G401 (cell line): ENCODE measurements around the gene SHISAL1. TPM values are rescaled to one million over a fixed set of nuclear protein-coding genes. Genes with fewer than 3 reads are reported as not detected.

ENCODE experiments used
- DNase-seq: peaks from one replicate; pipeline ENCODE4 v3.0.0-alpha.2; 2015; ENCODE audit warnings: low spot score
- in situ Hi-C: cut with HindIII; loops from 2 replicates; pipeline ENCODE4 v1.10.0; 2016; ENCODE audit warnings: low sequenced_read_pairs, mixed read lengths
- total RNA-seq: library from RNA; depleted of rRNA; stranded (reverse); fragments of >200 nt; shearing (Covaris generic); gene quantifications from 2 replicates; pipeline ENCODE4 v1.2.3, GENCODE V29; 2014

Gene SHISAL1
- total RNA-seq, 1 experiment from 2014 or later, result 0.10 TPM

DNA sequence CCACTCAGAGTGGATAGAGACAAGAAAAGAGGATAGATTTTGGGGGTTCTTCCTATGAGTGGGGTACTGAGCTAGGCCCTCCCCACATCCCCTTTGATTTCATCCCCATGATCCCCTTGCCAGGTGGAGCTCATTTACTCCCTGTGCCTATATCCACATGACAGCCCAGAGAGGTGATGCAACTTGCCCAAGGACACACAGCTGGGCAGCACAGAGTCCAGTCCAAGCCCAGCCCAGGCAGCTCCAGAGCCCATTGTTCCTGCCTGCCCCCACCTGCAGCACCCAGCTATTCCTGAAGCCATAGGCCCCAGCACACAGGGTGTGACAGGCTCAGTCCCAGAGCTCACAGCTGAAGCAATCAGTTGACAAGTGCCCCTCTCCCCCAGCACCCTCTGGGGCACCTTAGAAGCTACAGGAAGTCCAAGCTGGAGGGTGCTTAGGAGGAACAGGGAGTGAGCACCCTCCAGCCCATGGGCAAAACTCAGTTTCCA lies 41.7 kb downstream of the SHISAL1 start:
- in situ Hi-C loops, result no loop called here

DNA sequence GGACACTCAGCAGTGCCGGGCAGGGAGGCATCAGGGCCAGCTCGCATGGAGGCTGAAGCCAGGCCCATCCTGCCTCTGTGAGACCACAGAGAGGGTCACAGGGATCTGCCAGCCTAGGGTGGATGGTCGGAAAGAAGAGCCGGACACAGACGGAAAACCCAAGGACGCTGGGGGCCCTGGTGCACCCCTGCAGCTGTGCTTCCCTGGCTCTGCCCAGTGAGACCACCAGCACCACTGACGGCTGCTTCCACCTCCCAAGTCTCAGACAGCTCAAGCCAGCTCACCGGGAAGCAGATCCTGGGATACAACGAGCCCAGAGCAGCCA lies 42.2 kb downstream of the SHISAL1 start:
- DNase-seq, result no peak
- in situ Hi-C loops, result no loop called here

More for the DNA sequence above, 41.7 kb downstream of the SHISAL1 start:
- DNase-seq, result no peak

DNA sequence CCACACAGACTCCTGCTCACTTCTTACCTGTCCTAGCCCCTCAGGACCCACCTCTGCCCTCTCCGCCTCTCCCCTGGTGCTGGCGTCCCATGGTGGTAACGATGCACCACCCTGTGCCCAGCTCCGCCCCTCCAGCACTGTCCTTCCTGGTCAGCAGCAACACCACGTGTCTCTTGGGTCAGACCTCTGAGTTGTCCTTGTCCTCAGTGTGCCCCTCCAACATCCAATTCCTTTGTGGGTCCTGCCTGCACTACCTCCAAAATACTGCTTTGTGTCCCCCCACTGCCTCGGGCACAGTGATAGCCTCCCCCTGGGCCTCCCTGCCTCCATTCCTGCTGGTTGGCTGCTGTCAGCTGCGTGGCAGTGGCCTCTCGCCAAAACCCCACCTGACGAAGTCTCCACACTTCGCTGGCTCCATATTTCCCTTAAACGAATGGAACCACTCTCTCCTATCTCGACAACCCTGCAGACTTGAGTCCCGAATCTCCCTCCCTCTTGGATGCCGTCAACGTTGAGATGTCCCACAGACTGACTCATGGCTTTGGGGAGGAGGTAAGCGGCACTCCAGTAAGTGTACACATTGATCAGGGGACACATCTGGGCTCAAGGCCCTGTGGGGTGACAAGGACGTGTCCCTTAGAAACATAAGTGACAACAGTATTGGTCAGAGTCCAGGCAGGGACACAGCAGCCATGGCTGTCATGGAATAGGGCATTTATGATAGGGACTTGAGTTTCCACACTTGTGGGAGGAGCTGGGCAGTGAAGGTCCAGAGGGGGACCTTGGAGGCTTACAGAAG lies 42.8 kb downstream of the SHISAL1 start:
- in situ Hi-C loops, result no loop called here
- no peak for DNase-seq

DNA sequence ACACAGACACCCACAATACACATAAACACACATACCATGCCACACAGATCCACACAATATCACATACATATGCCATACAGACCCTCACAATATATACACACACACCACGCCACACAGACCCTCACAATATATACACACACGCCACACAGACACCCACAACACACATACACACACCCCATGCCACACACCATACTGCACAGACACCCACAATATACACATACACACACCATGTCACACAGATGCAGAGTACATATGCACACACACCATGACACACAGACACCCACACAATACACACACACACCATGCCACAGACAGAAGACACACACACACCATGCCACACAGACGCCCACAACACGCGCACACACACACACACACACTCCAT lies 43.6 kb downstream of the SHISAL1 start:
- in situ Hi-C loops, result no loop called here
- no peak for DNase-seq

DNA sequence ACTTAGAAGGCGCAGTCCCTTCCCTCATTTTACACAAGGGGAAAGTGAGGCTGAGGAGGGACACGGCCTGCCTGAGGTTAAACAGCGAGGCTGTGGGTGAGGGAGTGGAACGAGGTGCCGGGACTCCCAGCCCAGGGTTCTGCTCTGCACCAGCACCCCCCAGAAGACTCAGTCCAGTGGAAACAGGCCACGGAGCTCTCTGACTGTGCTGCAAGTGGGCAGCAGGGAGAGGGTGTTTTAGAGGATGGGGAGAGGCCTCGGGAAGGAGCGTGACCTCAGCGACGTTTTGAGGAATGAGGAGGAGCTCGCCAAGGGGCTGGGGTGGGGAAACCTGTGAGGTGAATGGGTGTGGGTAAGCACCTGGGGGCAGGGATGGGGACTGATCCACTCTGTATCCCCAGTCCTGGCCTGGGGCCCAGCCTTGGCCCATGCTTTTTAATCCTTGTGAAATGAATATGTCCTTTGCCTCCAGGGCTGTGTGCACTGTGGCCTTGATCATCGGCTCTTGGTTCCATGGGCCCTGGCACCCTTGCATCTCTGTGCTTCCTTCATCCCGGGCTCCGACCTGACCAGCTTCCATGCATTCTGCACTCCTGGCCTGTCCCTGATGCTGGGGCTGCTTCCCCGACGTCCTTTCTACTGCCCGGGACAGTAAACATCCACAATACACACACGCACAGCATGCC lies 44.2 kb downstream of the SHISAL1 start:
- DNase-seq, result no peak
- in situ Hi-C loops, result no loop called here

DNA sequence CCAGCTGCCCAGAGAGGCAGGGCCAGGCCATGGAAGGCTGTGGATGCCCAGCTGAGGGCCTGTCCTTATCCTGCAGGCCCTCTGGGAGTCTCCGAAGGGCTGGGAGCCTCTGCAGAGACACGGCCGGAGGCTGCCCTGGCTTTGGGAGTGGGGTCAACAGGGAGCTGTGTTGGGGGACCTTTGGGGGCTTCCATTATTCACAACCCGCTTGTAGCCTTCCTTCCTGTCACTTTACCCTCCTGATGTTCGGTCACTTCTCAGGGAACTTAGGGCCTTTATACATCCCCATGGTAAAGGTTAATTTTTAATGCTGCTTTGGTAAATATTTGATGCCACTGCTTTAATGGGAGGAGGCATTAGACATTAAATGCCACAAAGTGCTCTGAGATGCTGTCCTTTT lies 44.9 kb downstream of the SHISAL1 start:
- in situ Hi-C loops, result no loop called here
- DNase-seq, result no peak

DNA sequence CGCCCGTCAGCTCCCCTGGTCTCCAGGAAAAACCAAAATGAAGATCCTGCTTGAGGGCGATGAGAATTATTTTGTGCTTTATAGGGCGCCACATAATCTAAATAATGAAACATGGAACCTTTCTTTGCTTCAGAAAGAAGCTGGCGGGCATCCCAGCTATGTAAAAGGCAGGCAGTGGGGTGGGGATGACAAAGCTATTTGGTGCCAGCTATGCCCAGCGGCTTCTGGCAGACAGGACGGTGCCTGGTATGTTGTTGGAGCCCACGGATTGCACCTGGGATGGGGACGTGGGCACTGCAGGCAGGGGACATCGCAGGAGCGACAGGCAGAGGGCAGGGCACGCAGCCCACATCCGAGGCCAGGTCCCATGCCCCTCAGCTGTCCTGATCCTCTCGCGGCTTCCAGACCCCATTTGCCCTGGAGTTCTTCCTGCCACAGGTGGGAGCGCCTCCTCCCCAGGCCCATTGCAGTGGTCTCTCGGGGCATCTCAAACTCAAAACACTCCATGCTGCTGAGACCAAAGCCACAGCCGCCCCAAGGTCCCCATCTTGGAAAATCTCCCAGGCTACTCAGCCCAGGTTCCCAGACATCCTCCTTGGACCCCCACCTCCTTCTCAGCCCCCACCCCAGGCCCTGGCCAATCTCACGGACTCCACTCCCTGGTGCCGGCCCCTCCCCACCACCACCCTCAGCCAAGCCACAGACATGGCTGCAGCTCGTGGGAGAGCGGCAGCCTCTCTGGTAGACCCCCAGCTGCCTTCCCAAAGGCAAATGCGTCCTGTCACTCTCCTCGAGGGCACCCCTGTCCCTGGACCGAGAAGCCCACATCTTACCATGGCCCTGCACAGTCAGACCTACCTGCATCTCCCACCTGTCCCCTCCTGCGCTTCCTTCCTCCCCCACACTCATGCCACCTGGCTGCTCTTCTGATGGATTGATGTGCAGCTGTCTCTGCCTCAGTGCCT lies 45.7 kb downstream of the SHISAL1 start:
- peak; percentile 8 for DNase-seq
- in situ Hi-C loops, result no loop called here

DNA sequence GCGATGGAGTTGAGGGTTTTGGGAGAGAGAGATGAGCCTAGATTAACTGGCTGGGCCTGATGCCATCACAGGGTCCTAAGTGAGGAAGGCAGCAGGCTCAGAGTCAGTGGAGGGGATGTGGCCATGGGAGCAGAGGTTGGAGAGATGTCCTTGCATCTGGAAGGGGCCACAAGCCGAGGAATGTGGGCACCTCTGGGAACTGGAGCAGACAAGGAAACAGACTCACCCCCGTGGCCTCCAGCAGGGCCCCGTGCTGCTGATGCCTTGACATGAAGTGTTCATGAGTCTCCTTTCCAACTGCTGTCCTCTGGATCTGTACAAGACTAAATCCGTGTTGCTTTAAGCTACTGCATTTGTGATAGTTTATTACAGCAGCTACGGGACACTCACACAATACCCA lies 49.2 kb downstream of the SHISAL1 start:
- DNase-seq, result no peak
- in situ Hi-C loops, result no loop called here

DNA sequence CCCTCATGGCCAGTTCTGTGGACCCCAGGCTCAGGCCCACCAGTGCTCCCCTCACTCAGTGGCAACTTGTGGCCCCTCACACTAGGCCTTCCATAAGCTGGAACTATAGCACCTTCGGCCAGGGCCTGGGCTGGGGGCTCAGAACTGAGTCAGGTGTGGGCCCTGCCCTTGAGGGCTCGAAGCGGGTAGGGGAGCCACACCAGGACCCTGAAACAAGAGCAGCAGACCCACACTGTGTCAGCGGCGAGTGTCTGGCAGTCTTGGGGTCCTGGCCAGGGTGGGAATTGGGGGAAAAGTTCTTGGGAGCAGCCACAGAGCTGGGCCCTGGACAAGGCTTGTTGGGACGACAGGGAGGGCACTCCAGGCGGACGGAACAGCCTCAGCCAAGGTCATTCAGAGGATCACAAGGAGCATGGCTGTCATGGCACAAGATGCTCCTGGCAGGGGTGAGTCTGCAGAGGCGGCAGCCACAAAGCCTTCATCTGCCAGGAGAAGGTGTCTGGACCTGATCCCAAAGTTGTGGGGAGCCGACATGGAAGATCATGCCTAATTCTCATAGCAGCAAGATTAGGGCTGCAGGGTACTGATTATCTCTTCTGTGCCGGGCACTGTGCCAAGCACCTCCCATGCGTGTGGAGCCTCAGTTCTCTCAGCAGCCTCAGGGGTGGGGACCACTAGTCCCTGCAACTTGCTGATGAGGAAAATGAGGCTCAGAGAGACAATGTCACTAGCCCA lies 50.7 kb downstream of the SHISAL1 start:
- DNase-seq, result no peak
- in situ Hi-C loops, result no loop called here

DNA sequence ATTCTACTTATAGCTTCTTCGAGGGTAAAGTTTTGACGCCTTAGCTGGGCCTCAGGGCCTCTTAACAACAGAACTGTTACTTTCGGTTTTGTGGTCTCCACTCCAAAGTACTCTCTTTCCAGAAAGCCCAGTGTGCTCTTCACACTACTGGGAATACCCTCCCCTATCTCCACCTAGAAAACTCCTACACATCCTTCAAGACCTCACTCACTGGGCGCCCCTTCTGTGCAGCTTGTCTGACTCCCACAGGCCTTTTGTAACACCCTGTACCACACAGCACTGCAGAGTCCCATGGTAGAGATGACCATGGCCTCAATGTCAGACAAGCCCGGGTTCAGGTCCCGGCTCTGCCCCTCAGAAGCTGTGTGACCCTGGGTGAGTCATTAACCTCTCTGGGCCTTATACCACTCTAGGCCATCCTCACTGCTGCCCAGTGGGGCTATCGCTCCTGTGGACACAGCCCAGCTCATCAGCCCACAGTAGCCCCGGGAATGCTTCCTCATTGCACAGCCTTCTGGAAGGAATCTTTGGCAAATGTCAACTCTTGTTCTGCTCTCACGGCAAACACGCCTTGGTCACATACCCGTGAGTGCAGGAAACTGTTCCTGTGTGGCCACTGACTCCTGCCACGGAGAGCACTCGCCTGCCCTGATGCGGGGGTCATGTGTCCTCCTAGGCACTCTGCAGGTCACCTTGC lies 51.4 kb downstream of the SHISAL1 start:
- in situ Hi-C loops, result no loop called here
- no peak for DNase-seq

DNA sequence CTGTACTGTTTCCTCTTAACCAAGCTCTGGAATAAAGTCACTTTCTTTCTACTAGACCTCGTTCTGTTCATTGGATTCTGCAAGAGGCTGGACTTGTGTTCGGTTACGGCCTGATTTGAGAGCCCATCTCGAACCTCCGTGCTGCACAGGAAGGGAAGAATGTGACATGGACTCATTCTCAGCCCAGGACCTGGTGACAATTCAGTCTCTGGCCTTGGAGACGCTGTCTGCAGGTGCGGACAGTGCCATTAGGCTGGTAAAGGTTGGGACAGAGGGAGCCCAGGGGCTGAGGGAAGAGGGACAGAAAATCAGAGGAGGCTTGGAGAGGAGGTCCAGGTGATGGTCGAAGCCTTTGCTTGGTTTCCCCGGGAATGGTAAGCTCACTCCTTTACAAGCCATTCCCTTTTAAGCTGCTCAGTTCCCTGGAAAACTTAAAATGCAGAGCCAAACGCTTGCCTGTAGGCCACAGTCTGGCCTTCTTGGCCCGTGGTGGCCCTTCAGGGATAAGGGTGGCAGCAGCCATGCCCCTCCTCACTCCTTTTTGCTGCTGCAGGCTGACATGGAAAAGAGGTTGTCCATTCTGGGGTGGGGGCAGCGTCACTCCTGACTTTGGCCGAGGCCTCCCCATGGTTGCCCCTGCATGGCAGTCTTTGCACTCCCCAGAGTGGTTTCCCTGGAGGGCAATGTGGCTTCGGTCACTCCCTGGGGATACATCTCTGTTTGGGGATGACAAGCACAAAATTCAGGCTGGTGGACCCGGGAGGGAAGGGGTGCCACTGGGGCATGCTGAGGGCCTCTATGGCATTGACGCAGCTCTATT lies 52.3 kb downstream of the SHISAL1 start:
- in situ Hi-C loops, result no loop called here
- no peak for DNase-seq

DNA sequence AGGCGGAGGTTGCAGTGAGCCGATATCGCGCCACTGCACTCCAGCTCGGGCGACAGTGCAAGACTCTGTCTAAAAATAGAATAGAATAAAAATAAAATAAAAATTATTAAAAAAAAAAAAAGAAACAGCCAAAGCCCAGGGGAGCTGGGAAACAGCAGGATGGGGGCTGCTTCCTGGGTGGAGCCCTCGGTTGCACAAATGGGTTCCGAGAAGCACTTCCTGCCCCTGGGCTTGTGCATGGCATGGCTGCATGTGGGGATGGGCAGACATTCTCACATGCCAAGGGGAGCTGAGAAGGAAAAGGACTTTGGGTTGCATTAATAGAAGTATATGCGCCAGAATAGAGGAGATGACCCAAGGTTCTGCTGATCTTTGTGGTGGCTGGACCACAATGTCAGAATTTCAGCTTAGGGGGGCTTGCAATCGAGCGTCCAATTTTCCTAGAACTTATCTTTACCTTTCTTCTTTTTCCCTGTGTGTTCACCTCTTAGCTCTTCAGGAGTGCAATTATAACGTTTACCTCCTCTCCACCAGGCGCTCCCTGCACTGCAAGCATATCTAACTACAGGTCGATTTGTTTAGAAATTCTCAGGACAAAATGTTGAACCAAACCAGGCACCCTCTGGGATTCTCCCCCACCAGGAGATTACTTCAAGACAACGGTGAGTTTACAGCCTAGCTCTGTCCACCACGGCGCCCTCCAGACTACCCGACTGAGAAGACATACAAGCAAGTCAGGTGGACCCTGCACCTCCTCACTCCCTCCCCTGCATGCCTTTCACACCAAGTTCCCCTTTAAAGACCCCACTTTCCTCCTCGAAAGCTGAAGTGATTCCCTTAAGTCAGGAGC lies 53.2 kb downstream of the SHISAL1 start:
- in situ Hi-C loops, result no loop called here
- DNase-seq, result no peak

DNA sequence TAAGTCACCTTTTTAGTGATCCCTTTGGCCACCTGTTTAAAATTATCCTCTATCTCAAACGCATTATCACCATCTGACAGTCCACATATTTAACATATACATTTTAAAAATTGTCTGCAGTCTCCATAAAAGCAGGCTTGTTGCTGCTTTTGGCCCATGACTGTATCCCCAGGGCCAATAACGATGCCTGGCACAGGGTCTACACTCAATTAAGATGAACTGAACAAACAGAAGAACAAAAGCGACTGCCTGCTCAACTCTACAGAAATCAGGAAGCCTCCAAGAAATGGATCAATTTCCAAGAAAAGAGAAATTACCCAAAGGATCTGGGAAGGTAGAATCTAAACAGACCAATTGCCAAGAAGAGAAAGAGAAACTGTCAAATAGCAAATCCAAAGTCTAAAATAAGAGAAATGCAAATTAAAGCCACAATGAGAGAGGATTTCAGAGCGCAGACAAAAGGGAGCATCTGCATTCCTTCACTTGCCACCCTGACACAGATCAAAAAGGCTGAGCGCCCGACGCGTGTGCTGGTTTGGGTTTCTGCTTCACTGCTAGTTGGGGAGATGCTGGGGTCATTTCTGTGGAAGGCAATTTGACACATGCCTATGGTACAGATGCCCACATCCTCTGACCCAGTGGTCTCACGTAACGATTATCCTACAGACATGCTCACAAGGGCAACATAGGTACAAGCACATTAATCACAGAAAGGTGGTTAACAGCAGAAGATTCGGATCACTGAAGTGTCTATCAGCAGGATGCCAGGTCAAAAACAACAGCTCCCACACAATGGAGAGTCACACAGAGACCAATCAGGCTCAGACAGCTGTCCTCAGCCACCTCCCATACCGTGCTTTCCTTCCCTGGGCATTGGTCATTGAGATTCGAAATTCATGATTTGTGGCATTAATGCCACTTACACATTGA lies 55.9 kb downstream of the SHISAL1 start:
- in situ Hi-C loops, result no loop called here
- DNase-seq, result no peak

DNA sequence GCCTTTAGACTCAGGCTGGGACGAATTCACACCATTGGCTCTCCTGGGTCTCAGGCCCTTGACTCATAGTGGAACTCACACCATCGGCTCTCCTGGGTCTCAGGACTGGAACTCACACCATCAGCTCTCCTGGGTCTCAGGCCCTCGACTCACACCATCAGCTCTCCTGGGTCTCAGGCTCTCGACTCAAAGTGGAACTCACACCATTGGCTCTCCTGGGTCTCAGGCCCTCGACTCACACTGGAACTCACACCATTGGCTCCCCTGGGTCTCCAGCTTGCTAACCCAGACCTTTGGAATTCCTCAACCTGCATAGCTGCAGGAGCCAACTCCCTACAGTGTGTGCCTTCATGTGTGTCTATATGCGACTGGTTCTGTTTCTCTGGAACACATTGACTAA lies 56.7 kb downstream of the SHISAL1 start:
- in situ Hi-C loops, result no loop called here
- no peak for DNase-seq

DNA sequence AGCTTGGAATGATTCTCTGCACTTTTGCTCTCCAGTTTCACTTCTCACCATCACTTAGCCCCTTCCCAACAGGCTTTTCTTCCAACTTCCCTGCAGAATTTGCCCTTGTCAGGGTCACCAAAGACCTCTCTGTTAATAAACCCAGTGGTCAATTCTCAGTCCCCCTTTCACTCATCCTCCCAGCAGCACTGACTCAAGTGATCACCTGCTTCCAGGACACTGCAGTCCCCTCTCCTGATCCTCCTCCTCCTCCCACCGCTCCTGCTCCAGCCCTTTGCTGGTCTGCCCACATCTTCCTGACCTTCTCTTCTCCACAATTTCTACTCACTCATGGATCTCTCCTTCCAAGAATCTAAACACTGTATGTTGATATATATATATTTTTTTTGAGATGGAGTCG lies 57.9 kb downstream of the SHISAL1 start:
- no peak for DNase-seq
- in situ Hi-C loops, result no loop called here
